AG04450 (cell line): ENCODE measurements around the gene KRT6B. TPM values are rescaled to one million over a fixed set of nuclear protein-coding genes. Genes with fewer than 3 reads are reported as not detected.

Source experiments
- CTCF ChIA-PET: fragments of 300-600, 350-600 bp; formaldehyde crosslinking; extraction: SDS; loops from one replicate; lab custom pipeline; 2022; ENCODE audit warnings: antibody characterized with exemption, inconsistent platforms; lab: Charles Lee
- POLR2A ChIA-PET: fragments of 350-600 bp; formaldehyde crosslinking; extraction: SDS; loops from one replicate; lab custom pipeline; 2021; ENCODE audit warnings: antibody characterized with exemption, inconsistent platforms; lab: Yijun Ruan, JAX
- DNase-seq: peaks from one replicate; pipeline ENCODE4 v3.0.0-alpha.2; 2011; ENCODE audit warnings: low read depth, low spot score
- H3K27ac ChIP-seq: one replicate; pipeline ENCODE4 v1.5.1; 2012; ENCODE audit warnings: low read depth, low read length, control low read depth
- H3K27me3 ChIP-seq: one replicate; pipeline ENCODE4 v1.6.0; 2012; ENCODE audit warnings: low read length; ENCODE audit not compliant: control insufficient read depth, insufficient read depth
- H3K4me3 ChIP-seq: 2 replicates; pipeline ENCODE4 v1.5.1; 2011; ENCODE audit warnings: mild to moderate bottlenecking, low read depth, low read length, control low read depth
- H3K9me3 ChIP-seq: 2 replicates; pipeline ENCODE4 v1.5.1; 2012; ENCODE audit warnings: low read length; ENCODE audit not compliant: control insufficient read depth, insufficient read depth
- CTCF ChIP-seq: IDR thresholded peaks from 2 replicates; pipeline ENCODE4 v1.5.1; 2011; ENCODE audit warnings: low read depth, low read length, control low read depth, inconsistent platforms
- polyA plus RNA-seq: library from polyadenylated mRNA; depleted of rRNA; stranded (reverse); fragments of >200 nt; gene quantifications from 2 replicates; pipeline ENCODE4 v1.2.3, GENCODE V29; 2011; rRNA removed

KRT6B gene
- polyA plus RNA-seq, 1 experiment: not detected

GRCh38 chr12:52396656-52397055, 55.3 kb downstream of the KRT6B start:
- CTCF ChIA-PET: interaction anchor here (1.1 to 1.7 kb wide), 2 partner anchors 25 to 240 kb away, joined by 3 to 7 read pairs; no protein-coding TSS in a partner anchor
- no peak overlapping the region for H3K27ac ChIP-seq
- H3K9me3 ChIP-seq: no peaks in the 10 kb centered on the region
- no peak overlapping the region for H3K4me3 ChIP-seq
- POLR2A ChIA-PET: no interaction called here
- peaks cover 31% of the 10 kb centered on the region for H3K27me3 ChIP-seq
- no peak for DNase-seq
- no peak for TF ChIP-seq CTCF

Other genes with a start within 250 kb of the KRT6B start
- 1.0 and 4.6 TPM in 2 replicates for gene KRT7, start 218.9 kb downstream of the KRT6B start, polyA plus RNA-seq
- gene KRT86, start 177.5 kb downstream of the KRT6B start, polyA plus RNA-seq: 0.04 TPM in 1 of 2 replicates, not detected in the other
- gene KRT81, start 160.6 kb downstream of the KRT6B start, polyA plus RNA-seq: 0.24 and 2.3 TPM in 2 replicates
- 0.04 TPM in 1 of 2 replicates, not detected in the other for gene KRT83, start 130.7 kb downstream of the KRT6B start, polyA plus RNA-seq
- gene KRT85, start 84.7 kb downstream of the KRT6B start, polyA plus RNA-seq: not detected in 2 replicates
- gene KRT84, start 66.5 kb downstream of the KRT6B start, polyA plus RNA-seq: not detected in 2 replicates
- not detected in 2 replicates for gene KRT82, start 45.8 kb downstream of the KRT6B start, polyA plus RNA-seq
- not detected in 2 replicates for gene KRT75, start 17.8 kb downstream of the KRT6B start, polyA plus RNA-seq
- not detected in 2 replicates for gene KRT6C, start 21.7 kb upstream of the KRT6B start, polyA plus RNA-seq
- not detected in 2 replicates for gene KRT6A, start 41.1 kb upstream of the KRT6B start, polyA plus RNA-seq
- gene KRT5, start 68.2 kb upstream of the KRT6B start, polyA plus RNA-seq: 0.31 TPM in 1 of 2 replicates, not detected in the other
- gene KRT71, start 101.0 kb upstream of the KRT6B start, polyA plus RNA-seq: not detected in 2 replicates
- not detected in 2 replicates for gene KRT74, start 121.7 kb upstream of the KRT6B start, polyA plus RNA-seq
- gene KRT72, start 149.3 kb upstream of the KRT6B start, polyA plus RNA-seq: not detected in 2 replicates
- not detected in 2 replicates for gene KRT73, start 166.4 kb upstream of the KRT6B start, polyA plus RNA-seq
- gene KRT2, start 200.1 kb upstream of the KRT6B start, polyA plus RNA-seq: not detected in 2 replicates
- gene KRT1, start 228.3 kb upstream of the KRT6B start, polyA plus RNA-seq: not detected in 2 replicates